Astrocyte (in vitro differentiated cells and primary cell): ENCODE results near the gene ATP8B1. TPM values are rescaled to one million over a fixed set of nuclear protein-coding genes. Genes with fewer than 3 reads are reported as not detected.
A peak's percentile ranks its signal among the peaks of the same experiment; 100 is the strongest.

ENCODE experiments used
- DNase-seq: peaks from one replicate; pipeline ENCODE4 v3.0.0-alpha.2; 2010; ENCODE audit warnings: low read depth
- FAIRE-seq: peaks from 2 replicates; lab custom pipeline; 2011; peaks lifted over from hg19 to GRCh38; lab: Jason Lieb, UNC
- H2AFZ ChIP-seq: 2 replicates; pipeline ENCODE4 v1.6.0; 2012; ENCODE audit warnings: low read depth, low read length, inconsistent platforms
- H3K27ac ChIP-seq: 2 replicates; pipeline ENCODE4 v1.5.1; 2011; ENCODE audit warnings: low read depth, low read length, inconsistent platforms
- H3K27me3 ChIP-seq: 2 replicates; pipeline ENCODE4 v1.6.0; 2011; ENCODE audit warnings: low read length, inconsistent platforms; ENCODE audit not compliant: insufficient read depth
- H3K36me3 ChIP-seq: 2 replicates; pipeline ENCODE4 v1.5.1; 2011; ENCODE audit warnings: low read length, inconsistent platforms; ENCODE audit not compliant: insufficient read depth
- H3K4me1 ChIP-seq: 2 replicates; pipeline ENCODE4 v1.5.1; 2011; ENCODE audit warnings: low read length, inconsistent platforms; ENCODE audit not compliant: insufficient read depth
- H3K4me2 ChIP-seq: 2 replicates; pipeline ENCODE4 v1.6.0; 2012; ENCODE audit warnings: low read length, inconsistent platforms
- H3K4me3 ChIP-seq: 2 replicates; pipeline ENCODE4 v1.5.1; 2011; ENCODE audit warnings: low read depth, mild to moderate bottlenecking, low read length, inconsistent platforms; ENCODE audit not compliant: insufficient read depth
- H3K79me2 ChIP-seq: 2 replicates; pipeline ENCODE4 v1.6.0; 2012; ENCODE audit warnings: mild to moderate bottlenecking, low read length, inconsistent platforms; ENCODE audit not compliant: insufficient read depth
- H3K9ac ChIP-seq: 2 replicates; pipeline ENCODE4 v1.6.0; 2012; ENCODE audit warnings: mild to moderate bottlenecking, low read length, inconsistent platforms
- H3K9me3 ChIP-seq: 2 replicates; pipeline ENCODE4 v1.5.1; 2012; ENCODE audit warnings: low read depth, mild to moderate bottlenecking, low read length, inconsistent platforms; ENCODE audit not compliant: insufficient read depth
- H4K20me1 ChIP-seq: 2 replicates; pipeline ENCODE4 v1.6.0; 2012; ENCODE audit warnings: low read length, inconsistent platforms; ENCODE audit not compliant: insufficient read depth
- H3K27ac Mint-ChIP-seq: one replicate; pipeline ENCODE4 v1.8.0; 2021; ENCODE audit warnings: mild to moderate bottlenecking, mixed read lengths; ENCODE audit not compliant: unreplicated experiment
- H3K27me3 Mint-ChIP-seq: one replicate; pipeline ENCODE4 v1.8.0; 2021; ENCODE audit warnings: low read depth, mixed read lengths; ENCODE audit not compliant: unreplicated experiment
- H3K36me3 Mint-ChIP-seq: one replicate; pipeline ENCODE4 v1.8.0; 2021; ENCODE audit warnings: low read depth, mixed read lengths; ENCODE audit not compliant: unreplicated experiment
- H3K4me1 Mint-ChIP-seq: one replicate; pipeline ENCODE4 v1.8.0; 2021; ENCODE audit warnings: low read depth, mixed read lengths; ENCODE audit not compliant: unreplicated experiment
- H3K4me3 Mint-ChIP-seq: one replicate; pipeline ENCODE4 v1.8.0; 2021; ENCODE audit warnings: mild to moderate bottlenecking, moderate library complexity, mixed read lengths; ENCODE audit not compliant: unreplicated experiment
- H3K9me3 Mint-ChIP-seq: one replicate; pipeline ENCODE4 v1.8.0; 2021; ENCODE audit warnings: mild to moderate bottlenecking, mixed read lengths; ENCODE audit not compliant: unreplicated experiment
- CTCF ChIP-seq: IDR thresholded peaks from 2 replicates; pipeline ENCODE4 v1.5.1; 2011; ENCODE audit warnings: low read depth, mild to moderate bottlenecking, inconsistent platforms, low read length, moderate library complexity; ENCODE audit not compliant: insufficient read depth
- EZH2 ChIP-seq: IDR thresholded peaks from 2 replicates; pipeline ENCODE4 v1.6.1; 2012; ENCODE audit warnings: mild to moderate bottlenecking, low read length, inconsistent platforms; ENCODE audit not compliant: insufficient read depth
- total RNA-seq: library from RNA; stranded (reverse); gene quantifications from 2 replicates; pipeline ENCODE4 v1.2.1, GENCODE V29; 2021

Gene ATP8B1
- total RNA-seq, 1 donor from 2014 or later: 10.4 TPM

- H3K4me1 ChIP-seq: peaks cover 33% of the 10 kb centered on the region
- FAIRE-seq (no peak), DNase-seq (no peak)
- no peak overlapping the region for H2AFZ ChIP-seq
- no peaks in the 10 kb centered on the region for H3K27me3 ChIP-seq
- peak overlapping the region; percentile 46 for H3K27ac ChIP-seq
- no peaks in the 10 kb centered on the region for H3K36me3 ChIP-seq
- Mint-ChIP-seq H3K9me3 (no peaks in the 10 kb centered on the region), H3K4me1 (peaks cover 14% of the 10 kb centered on the region), H3K27me3 (no peaks in the 10 kb centered on the region), H3K4me3 (no peak overlapping the region), H3K36me3 (peaks cover 2% of the 10 kb centered on the region), H3K27ac (no peak overlapping the region)
- no peak overlapping the region for H3K4me3 ChIP-seq
- H3K9ac ChIP-seq: no peak overlapping the region
- peaks cover 8% of the 10 kb centered on the region for H3K9me3 ChIP-seq
- no peaks in the 10 kb centered on the region for H4K20me1 ChIP-seq
- no peak for TF ChIP-seq CTCF
- TF ChIP-seq EZH2: no peak
- H3K4me2 ChIP-seq: no peak overlapping the region
- H3K79me2 ChIP-seq: no peaks in the 10 kb centered on the region
Measured at GRCh38 chr18:57812126-57812477, 9.0 kb upstream of the ATP8B1 start.

GRCh38 chr18:57811477-57812125, 8.5 kb upstream of the ATP8B1 start:
- no peaks in the 10 kb centered on the region for H3K27me3 Mint-ChIP-seq
- no peak for TF ChIP-seq CTCF
- no peak for TF ChIP-seq EZH2
- Histone ChIP-seq H3K27ac (peak overlapping the region; percentile 46), H3K4me2 (no peak overlapping the region), H3K27me3 (no peaks in the 10 kb centered on the region), H3K9me3 (peaks cover 8% of the 10 kb centered on the region), H3K79me2 (no peaks in the 10 kb centered on the region), H3K4me3 (no peak overlapping the region), H3K9ac (no peak overlapping the region), H3K36me3 (no peaks in the 10 kb centered on the region), H3K4me1 (peaks cover 38% of the 10 kb centered on the region), H4K20me1 (no peaks in the 10 kb centered on the region), H2AFZ (no peak overlapping the region)
- FAIRE-seq (no peak), DNase-seq (no peak)
- no peak overlapping the region for H3K27ac Mint-ChIP-seq
- H3K9me3 Mint-ChIP-seq: no peaks in the 10 kb centered on the region
- H3K36me3 Mint-ChIP-seq: peaks cover 2% of the 10 kb centered on the region
- peaks cover 17% of the 10 kb centered on the region for H3K4me1 Mint-ChIP-seq
- no peak overlapping the region for H3K4me3 Mint-ChIP-seq

- H2AFZ ChIP-seq: no peak overlapping the region
- peak overlapping the region; percentile 14 for H3K4me2 ChIP-seq
- peak overlapping the region; percentile 1 for H3K9ac ChIP-seq
- peaks cover 8% of the 10 kb centered on the region for H3K9me3 ChIP-seq
- H3K36me3 Mint-ChIP-seq: peaks cover 2% of the 10 kb centered on the region
- no peak overlapping the region for H3K27ac Mint-ChIP-seq
- peaks cover under 1% of the 10 kb centered on the region for H3K9me3 Mint-ChIP-seq
- H4K20me1 ChIP-seq: no peaks in the 10 kb centered on the region
- H3K4me3 ChIP-seq: no peak overlapping the region
- FAIRE-seq: no peak
- no peak for DNase-seq
- no peaks in the 10 kb centered on the region for H3K27me3 ChIP-seq
- peaks cover 42% of the 10 kb centered on the region for H3K4me1 ChIP-seq
- peaks cover 17% of the 10 kb centered on the region for H3K4me1 Mint-ChIP-seq
- peak overlapping the region; percentile 94 for H3K27ac ChIP-seq
- peaks cover 10% of the 10 kb centered on the region for H3K79me2 ChIP-seq
- H3K4me3 Mint-ChIP-seq: no peak overlapping the region
- no peaks in the 10 kb centered on the region for H3K36me3 ChIP-seq
- TF ChIP-seq EZH2 (no peak), CTCF (no peak)
- H3K27me3 Mint-ChIP-seq: peaks cover 5% of the 10 kb centered on the region
Measured at GRCh38 chr18:57809190-57809589, 6.1 kb upstream of the ATP8B1 start.
